Breast epithelium (tissue), 4 donors: ENCODE measurements around the gene ACVR1. TPM values are rescaled to one million over a fixed set of nuclear protein-coding genes. Genes with fewer than 3 reads are reported as not detected.

Experiments
- DNase-seq, 2 donors: peaks; one replicate each; pipeline ENCODE4 v3.0.0-alpha.2; 2019; ENCODE audit warnings: low spot score in 2 of 2
- H3K27ac ChIP-seq, 2 donors: fragments of 200-600 bp; sonication (generic) in 1 of 2; one replicate each; pipeline ENCODE4 v1.5.1; 2016 to 2019; ENCODE audit warnings: mild to moderate bottlenecking in 1 of 2
- H3K27me3 ChIP-seq, 2 donors: fragments of 200-600 bp; sonication (generic) in 1 of 2; one replicate each; pipeline versions ENCODE4 v1.5.1 to v1.6.0; 2017 to 2019; ENCODE audit warnings: control low read depth in 1 of 2, mild to moderate bottlenecking in 1 of 2
- H3K36me3 ChIP-seq: fragments of 200-600 bp; one replicate; pipeline ENCODE4 v1.5.1; 2019
- H3K4me1 ChIP-seq, 2 donors: fragments of 200-600 bp; sonication (generic); one replicate each; pipeline ENCODE4 v1.5.1; 2016 to 2019; ENCODE audit warnings: control low read depth in 1 of 2
- H3K4me3 ChIP-seq, 3 donors: fragments of 200-600 bp; sonication (generic); 1 replicate in 2 of 3; 2 replicates in 1 of 3; pipeline ENCODE4 v1.5.1; 2016 to 2019; ENCODE audit warnings: mild to moderate bottlenecking in 3 of 3, moderate library complexity in 2 of 3
- H3K9me3 ChIP-seq, 2 donors: fragments of 200-600 bp; sonication (generic) in 1 of 2; one replicate each; pipeline ENCODE4 v1.5.1; 2016 to 2019; ENCODE audit warnings: control low read depth in 1 of 2
- CTCF ChIP-seq, 3 donors: fragments of 450-650 bp; IDR thresholded peaks; one replicate each; pipeline ENCODE4 v1.5.1; 2016 to 2017; ENCODE audit warnings: antibody characterized with exemption in 3 of 3, mild to moderate bottlenecking in 3 of 3, moderate library complexity in 3 of 3
- POLR2A ChIP-seq: fragments of 450-650 bp; IDR thresholded peaks from one replicate; pipeline ENCODE4 v1.6.1; 2016; ENCODE audit warnings: antibody characterized with exemption, mild to moderate bottlenecking, moderate library complexity
- POLR2AphosphoS5 ChIP-seq, 3 donors: sonication (generic); formaldehyde crosslinking; IDR thresholded peaks; one replicate each; pipeline ENCODE4 v1.6.1; 2017; ENCODE audit warnings: antibody characterized with exemption in 3 of 3
- intact Hi-C: fragments of 100-400 bp; cut with DNase I; formaldehyde crosslinking; loops from one replicate; pipeline ENCODE4 v1.15.1; 2023; ENCODE audit warnings: low total_unique reads
- total RNA-seq, 3 donors: library from RNA; depleted of rRNA; stranded (reverse); fragments of >200 nt; gene quantifications; one replicate each; pipeline ENCODE4 v1.1.0, GENCODE V29; 2016

The ACVR1 gene
- total RNA-seq, 3 donors from 2014 or later: 31.5 to 45.4 (median 32.8) TPM

DNA sequence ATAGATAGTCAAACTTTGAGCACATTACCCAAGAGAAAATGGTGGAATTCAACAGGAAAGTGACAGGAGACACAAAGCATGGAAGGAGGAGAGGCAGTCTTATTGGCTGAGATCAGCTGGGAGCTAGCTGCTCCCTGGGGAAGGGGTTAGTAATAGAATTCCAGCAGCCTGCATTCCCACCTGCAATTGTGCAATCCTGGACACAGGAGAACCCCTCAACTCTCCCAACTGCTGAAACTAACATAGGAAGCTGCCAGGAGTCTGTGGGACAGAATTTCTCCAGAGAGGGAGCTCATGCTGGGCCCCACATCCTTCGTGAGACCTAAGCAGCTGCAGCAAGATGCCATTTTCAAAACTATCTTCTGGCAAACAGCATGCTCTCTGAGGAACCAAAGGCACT lies 177.7 kb downstream of the ACVR1 start:
- intact Hi-C loops: no loop called here
- peaks cover 0 to 20% of the 10 kb centered on the region in 2 donors for H3K9me3 ChIP-seq
- no peaks in the 10 kb centered on the region for H3K27me3 ChIP-seq
- no peaks in the 10 kb centered on the region for H3K36me3 ChIP-seq
- DNase-seq: no peak
- H3K27ac ChIP-seq: no peak overlapping the region
- no peaks in the 10 kb centered on the region for H3K4me1 ChIP-seq
- no peak for TF ChIP-seq CTCF (IDR thresholded peaks at IDR 0.05)
- TF ChIP-seq POLR2AphosphoS5 (IDR thresholded peaks at IDR 0.05): no peak
- TF ChIP-seq POLR2A: no peak
- no peak overlapping the region for H3K4me3 ChIP-seq

DNA sequence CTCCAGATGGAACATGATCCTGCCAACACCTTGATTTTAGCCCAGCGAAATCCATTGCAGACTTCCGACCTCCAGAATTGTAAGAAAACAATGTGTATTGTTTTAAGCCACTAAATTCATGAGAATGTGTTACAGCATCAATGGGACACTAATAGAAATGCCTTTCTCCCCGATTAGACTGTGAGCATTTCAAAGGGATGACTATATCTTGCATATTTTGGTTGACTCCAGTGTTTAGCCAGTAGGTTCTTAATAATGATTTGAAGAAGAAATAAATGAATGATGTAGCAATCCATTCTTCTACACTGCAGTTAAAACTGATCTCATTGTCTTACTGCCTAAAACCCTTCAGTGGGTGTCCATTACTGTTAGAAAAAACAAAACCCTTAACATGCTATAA lies 180.1 kb downstream of the ACVR1 start:
- Histone ChIP-seq H3K27me3 (no peaks in the 10 kb centered on the region), H3K27ac (no peak overlapping the region), H3K4me1 (no peaks in the 10 kb centered on the region), H3K4me3 (no peak overlapping the region), H3K9me3 (peaks cover 0 to 5% of the 10 kb centered on the region in 2 donors), H3K36me3 (no peaks in the 10 kb centered on the region)
- DNase-seq: no peak
- TF ChIP-seq CTCF (IDR thresholded peaks at IDR 0.05): no peak
- TF ChIP-seq POLR2AphosphoS5 (IDR thresholded peaks at IDR 0.05): no peak
- TF ChIP-seq POLR2A: no peak
- intact Hi-C loops: no loop called here

GRCh38 chr2:157692768-157693167 lies 183.4 kb downstream of the ACVR1 start:
- no peaks in the 10 kb centered on the region for H3K36me3 ChIP-seq
- DNase-seq: peak in 1 of 2 donors; percentile 23
- TF ChIP-seq CTCF (IDR thresholded peaks at IDR 0.05) (no peak), POLR2AphosphoS5 (IDR thresholded peaks at IDR 0.05) (no peak), POLR2A (no peak)
- no peak overlapping the region for H3K27ac ChIP-seq
- no peaks in the 10 kb centered on the region for H3K4me1 ChIP-seq
- H3K4me3 ChIP-seq: no peak overlapping the region
- no peaks in the 10 kb centered on the region for H3K27me3 ChIP-seq
- intact Hi-C loops: no loop called here
- H3K9me3 ChIP-seq: peaks cover 0 to 8% of the 10 kb centered on the region in 2 donors

DNA sequence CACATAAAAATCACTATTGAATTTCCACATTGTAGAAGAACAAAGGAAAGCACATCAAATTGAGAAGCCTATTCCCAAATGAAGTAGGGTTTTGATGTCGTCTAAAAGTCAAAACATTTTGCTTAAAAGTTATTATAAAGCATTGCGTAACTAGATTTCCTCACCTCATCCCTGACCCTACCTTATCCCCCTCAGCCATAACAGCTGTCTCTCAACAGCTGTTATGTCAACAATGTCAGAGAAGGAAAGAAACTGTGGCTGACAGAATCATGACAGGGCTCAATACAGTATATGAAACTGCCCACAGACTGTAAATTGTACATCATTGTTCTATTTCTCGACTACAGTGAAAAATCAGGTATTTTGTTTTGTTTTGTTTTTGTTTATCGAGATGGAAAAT lies 184.4 kb downstream of the ACVR1 start:
- intact Hi-C loops: no loop called here
- no peaks in the 10 kb centered on the region for H3K36me3 ChIP-seq
- no peak overlapping the region for H3K27ac ChIP-seq
- peaks cover 0 to 8% of the 10 kb centered on the region in 2 donors for H3K9me3 ChIP-seq
- no peak overlapping the region for H3K4me3 ChIP-seq
- no peaks in the 10 kb centered on the region for H3K27me3 ChIP-seq
- DNase-seq: no peak
- H3K4me1 ChIP-seq: no peaks in the 10 kb centered on the region
- no peak for TF ChIP-seq POLR2A
- TF ChIP-seq CTCF (IDR thresholded peaks at IDR 0.05): no peak
- TF ChIP-seq POLR2AphosphoS5 (IDR thresholded peaks at IDR 0.05): no peak

- TF ChIP-seq CTCF (IDR thresholded peaks at IDR 0.05) (no peak), POLR2A (no peak), POLR2AphosphoS5 (IDR thresholded peaks at IDR 0.05) (no peak)
- H3K27me3 ChIP-seq: no peaks in the 10 kb centered on the region
- no peaks in the 10 kb centered on the region for H3K36me3 ChIP-seq
- no peak overlapping the region for H3K27ac ChIP-seq
- H3K4me1 ChIP-seq: no peaks in the 10 kb centered on the region
- peaks cover 0 to 8% of the 10 kb centered on the region in 2 donors for H3K9me3 ChIP-seq
- DNase-seq: no peak
- intact Hi-C loops: no loop called here
- H3K4me3 ChIP-seq: no peak overlapping the region
Observed at GRCh38 chr2:157691131-157691530, 185.0 kb downstream of the ACVR1 start.

Other genes starting within 250 kb of the ACVR1 start
- 10 to 100 TPM in 1 of 3 donors, 1 to 10 TPM in 2; 5.9 to 41.4 (median 8.0) TPM for gene ACVR1C, start 247.5 kb downstream of the ACVR1 start, total RNA-seq
- gene UPP2, start 225.5 kb upstream of the ACVR1 start, total RNA-seq: under 1 TPM in 1 of 3 donors, not detected in 2; 0.16 TPM